Measurements from ENCODE around the gene IL10RB.

Gene IL10RB

DNA sequence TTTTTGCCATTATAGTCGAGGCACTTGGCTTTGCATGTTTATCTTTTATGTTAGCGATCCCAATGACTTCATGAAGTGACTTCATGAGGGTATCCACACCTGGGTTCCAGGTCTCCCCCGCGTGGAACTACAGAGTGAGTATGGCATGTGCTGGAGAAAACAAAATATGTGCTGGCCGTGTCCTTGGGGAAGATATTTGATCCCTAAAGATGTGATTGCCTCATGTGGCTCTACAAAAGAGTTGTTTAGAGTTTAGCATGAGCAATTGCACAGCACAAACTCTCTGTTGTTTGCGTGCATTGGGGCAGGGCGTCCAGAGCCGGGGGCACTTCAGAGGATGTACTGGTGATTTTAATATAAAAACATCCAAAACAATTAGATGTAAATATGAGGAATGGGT, 4.8 kb downstream of the IL10RB start:
- Histone ChIP-seq H3K4me1 (ENCODE audit: control insufficient read depth, low read depth, low read length) (no peaks in the 10 kb centered on the region), H4K8ac (ENCODE audit: low read depth, low read length) (no peak overlapping the region), H3K79me1 (ENCODE audit: low read length) (no peaks in the 10 kb centered on the region), H3K4ac (ENCODE audit: low read depth, low read length) (no peak overlapping the region), H3K4me3 (ENCODE audit: low read length) (no peak overlapping the region), H3K56ac (ENCODE audit: low read length) (no peak overlapping the region), H3K27ac (ENCODE audit: low read depth, low read length) (no peak overlapping the region), H3K79me2 (ENCODE audit: control insufficient read depth, insufficient read depth, low read length) (no peaks in the 10 kb centered on the region), H4K5ac (ENCODE audit: low read length) (no peak overlapping the region), H3K36me3 (ENCODE audit: control insufficient read depth, insufficient read depth, low read length) (no peaks in the 10 kb centered on the region), H2BK120ac (ENCODE audit: low read depth, low read length) (no peak overlapping the region), H3K9ac (ENCODE audit: low read length) (no peak overlapping the region), H3K27me3 (ENCODE audit: insufficient read depth, low read length, poor library complexity) (no peaks in the 10 kb centered on the region), H2BK5ac (ENCODE audit: low read length) (no peak overlapping the region), H3K4me2 (ENCODE audit: low read length) (no peak overlapping the region), H3K18ac (ENCODE audit: low read length) (no peak overlapping the region), H2AK5ac (ENCODE audit: low read length) (no peak overlapping the region), H2BK15ac (replicated peaks; ENCODE audit: low read depth) (no peak overlapping the region), H3K23ac (ENCODE audit: low read length) (no peak overlapping the region)
- no CpG with 5 or more reads among the region's 8 CpGs for WGBS (ENCODE audit: extremely low coverage, insufficient coverage, low lambda C conversion rate)
- no peak for DNase-seq

DNA sequence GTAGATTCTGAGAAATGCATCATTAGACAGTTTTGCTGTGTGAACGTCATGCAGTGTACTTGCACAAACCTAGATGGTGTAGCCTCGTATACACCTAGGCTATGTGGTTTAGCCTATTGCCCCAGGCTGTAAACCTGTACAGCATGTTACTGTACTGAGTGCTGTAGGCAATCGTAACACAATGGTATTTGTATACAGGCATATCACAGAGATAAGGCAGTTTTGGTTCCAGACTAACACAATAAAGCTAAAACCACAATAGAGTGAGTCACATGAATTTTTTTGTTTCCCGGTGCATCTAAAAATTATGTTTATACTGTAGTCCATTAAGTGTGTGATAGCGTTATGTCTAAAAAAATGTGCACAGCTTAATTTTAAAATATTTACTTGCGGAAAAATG, 6.9 kb downstream of the IL10RB start:
- no peak overlapping the region for H3K4me2 ChIP-seq (ENCODE audit: low read length)
- H3K36me3 ChIP-seq (ENCODE audit: control insufficient read depth, insufficient read depth, low read length), result no peaks in the 10 kb centered on the region
- no peaks in the 10 kb centered on the region for H3K27me3 ChIP-seq (ENCODE audit: insufficient read depth, low read length, poor library complexity)
- DNase-seq, result no peak
- no peaks in the 10 kb centered on the region for H3K79me1 ChIP-seq (ENCODE audit: low read length)
- no peak overlapping the region for H3K9ac ChIP-seq (ENCODE audit: low read length)
- H3K18ac ChIP-seq (ENCODE audit: low read length), result no peak overlapping the region
- H3K56ac ChIP-seq (ENCODE audit: low read length), result no peak overlapping the region
- no peak overlapping the region for H4K5ac ChIP-seq (ENCODE audit: low read length)
- no peak overlapping the region for H3K4me3 ChIP-seq (ENCODE audit: low read length)
- no peak overlapping the region for H3K4ac ChIP-seq (ENCODE audit: low read depth, low read length)
- no peak overlapping the region for H2BK15ac ChIP-seq (replicated peaks; ENCODE audit: low read depth)
- H3K79me2 ChIP-seq (ENCODE audit: control insufficient read depth, insufficient read depth, low read length), result no peaks in the 10 kb centered on the region
- H4K8ac ChIP-seq (ENCODE audit: low read depth, low read length), result no peak overlapping the region
- no CpG with 5 or more reads among the region's 6 CpGs for WGBS (ENCODE audit: extremely low coverage, insufficient coverage, low lambda C conversion rate)
- H3K4me1 ChIP-seq (ENCODE audit: control insufficient read depth, low read depth, low read length), result no peaks in the 10 kb centered on the region
- no peak overlapping the region for H3K23ac ChIP-seq (ENCODE audit: low read length)
- no peak overlapping the region for H2BK120ac ChIP-seq (ENCODE audit: low read depth, low read length)
- no peak overlapping the region for H2AK5ac ChIP-seq (ENCODE audit: low read length)
- H2BK5ac ChIP-seq (ENCODE audit: low read length), result no peak overlapping the region
- no peak overlapping the region for H3K27ac ChIP-seq (ENCODE audit: low read depth, low read length)

DNA sequence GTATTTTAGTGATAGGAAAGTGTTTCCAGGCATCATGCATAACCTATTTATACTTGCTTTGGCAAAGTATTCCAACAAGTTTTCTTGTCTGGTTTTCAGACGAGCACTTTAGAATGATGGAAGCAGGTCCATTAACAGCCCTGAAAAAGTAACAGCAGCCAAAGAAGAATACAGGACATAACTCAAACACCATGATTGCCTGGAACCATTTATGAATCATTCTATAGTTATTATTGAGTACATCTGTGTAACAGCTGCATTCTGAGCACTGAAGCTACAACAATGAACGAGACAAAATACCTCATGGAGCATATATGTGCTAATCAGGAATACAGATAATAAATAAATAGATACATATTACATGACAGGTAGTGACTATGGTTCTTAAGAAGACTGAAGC, 12.6 kb downstream of the IL10RB start:
- H3K4ac ChIP-seq (ENCODE audit: low read depth, low read length), result no peak overlapping the region
- no peaks in the 10 kb centered on the region for H3K27me3 ChIP-seq (ENCODE audit: insufficient read depth, low read length, poor library complexity)
- no peak overlapping the region for H3K9ac ChIP-seq (ENCODE audit: low read length)
- no peak for DNase-seq
- H3K4me1 ChIP-seq (ENCODE audit: control insufficient read depth, low read depth, low read length), result no peaks in the 10 kb centered on the region
- H4K8ac ChIP-seq (ENCODE audit: low read depth, low read length), result no peak overlapping the region
- H3K4me2 ChIP-seq (ENCODE audit: low read length), result no peak overlapping the region
- no peak overlapping the region for H4K5ac ChIP-seq (ENCODE audit: low read length)
- H2BK120ac ChIP-seq (ENCODE audit: low read depth, low read length), result no peak overlapping the region
- H3K36me3 ChIP-seq (ENCODE audit: control insufficient read depth, insufficient read depth, low read length), result no peaks in the 10 kb centered on the region
- no peaks in the 10 kb centered on the region for H3K79me1 ChIP-seq (ENCODE audit: low read length)
- no peak overlapping the region for H3K18ac ChIP-seq (ENCODE audit: low read length)
- no peak overlapping the region for H3K23ac ChIP-seq (ENCODE audit: low read length)
- H2AK5ac ChIP-seq (ENCODE audit: low read length), result no peak overlapping the region
- no peak overlapping the region for H2BK15ac ChIP-seq (replicated peaks; ENCODE audit: low read depth)
- no peak overlapping the region for H3K56ac ChIP-seq (ENCODE audit: low read length)
- H3K4me3 ChIP-seq (ENCODE audit: low read length), result no peak overlapping the region
- WGBS (ENCODE audit: extremely low coverage, insufficient coverage, low lambda C conversion rate), result no CpG with 5 or more reads among the region's 2 CpGs
- no peak overlapping the region for H3K27ac ChIP-seq (ENCODE audit: low read depth, low read length)
- H3K79me2 ChIP-seq (ENCODE audit: control insufficient read depth, insufficient read depth, low read length), result no peaks in the 10 kb centered on the region
- H2BK5ac ChIP-seq (ENCODE audit: low read length), result no peak overlapping the region

DNA sequence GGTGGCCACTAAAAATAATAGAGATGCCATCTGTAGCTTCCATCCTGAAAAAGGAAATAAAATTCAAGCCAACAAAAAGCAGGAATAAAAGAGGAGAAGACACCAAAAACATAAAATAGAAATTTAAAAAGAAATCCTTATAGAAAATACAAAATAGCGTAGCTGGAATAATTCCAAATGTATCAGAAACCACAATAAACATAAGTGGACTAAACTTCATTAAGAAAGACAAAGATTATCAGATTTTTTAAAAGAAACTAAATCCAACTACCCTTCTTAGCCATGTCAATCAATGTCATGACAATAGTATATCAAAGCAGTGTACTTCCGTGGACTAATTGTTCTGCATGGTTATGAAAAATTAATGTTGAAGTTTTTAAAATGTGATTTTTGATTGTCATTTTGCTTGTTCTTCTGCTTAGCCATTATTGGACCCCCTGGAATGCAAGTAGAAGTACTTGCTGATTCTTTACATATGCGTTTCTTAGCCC, 13.2 kb downstream of the IL10RB start:
- no peak for DNase-seq
- Histone ChIP-seq H3K4me3 (ENCODE audit: low read length) (no peak overlapping the region), H3K9ac (ENCODE audit: low read length) (no peak overlapping the region), H2BK15ac (replicated peaks; ENCODE audit: low read depth) (no peak overlapping the region), H3K4ac (ENCODE audit: low read depth, low read length) (no peak overlapping the region), H3K27ac (ENCODE audit: low read depth, low read length) (no peak overlapping the region), H2BK120ac (ENCODE audit: low read depth, low read length) (no peak overlapping the region), H3K79me2 (ENCODE audit: control insufficient read depth, insufficient read depth, low read length) (no peaks in the 10 kb centered on the region), H3K23ac (ENCODE audit: low read length) (no peak overlapping the region), H3K18ac (ENCODE audit: low read length) (no peak overlapping the region), H2AK5ac (ENCODE audit: low read length) (no peak overlapping the region), H2BK5ac (ENCODE audit: low read length) (no peak overlapping the region), H3K79me1 (ENCODE audit: low read length) (no peaks in the 10 kb centered on the region), H3K36me3 (ENCODE audit: control insufficient read depth, insufficient read depth, low read length) (no peaks in the 10 kb centered on the region), H3K56ac (ENCODE audit: low read length) (no peak overlapping the region), H4K8ac (ENCODE audit: low read depth, low read length) (no peak overlapping the region), H3K27me3 (ENCODE audit: insufficient read depth, low read length, poor library complexity) (no peaks in the 10 kb centered on the region), H4K5ac (ENCODE audit: low read length) (no peak overlapping the region), H3K4me1 (ENCODE audit: control insufficient read depth, low read depth, low read length) (no peaks in the 10 kb centered on the region), H3K4me2 (ENCODE audit: low read length) (no peak overlapping the region)
- WGBS (ENCODE audit: extremely low coverage, insufficient coverage, low lambda C conversion rate), result no CpG with 5 or more reads among the region's 3 CpGs

DNA sequence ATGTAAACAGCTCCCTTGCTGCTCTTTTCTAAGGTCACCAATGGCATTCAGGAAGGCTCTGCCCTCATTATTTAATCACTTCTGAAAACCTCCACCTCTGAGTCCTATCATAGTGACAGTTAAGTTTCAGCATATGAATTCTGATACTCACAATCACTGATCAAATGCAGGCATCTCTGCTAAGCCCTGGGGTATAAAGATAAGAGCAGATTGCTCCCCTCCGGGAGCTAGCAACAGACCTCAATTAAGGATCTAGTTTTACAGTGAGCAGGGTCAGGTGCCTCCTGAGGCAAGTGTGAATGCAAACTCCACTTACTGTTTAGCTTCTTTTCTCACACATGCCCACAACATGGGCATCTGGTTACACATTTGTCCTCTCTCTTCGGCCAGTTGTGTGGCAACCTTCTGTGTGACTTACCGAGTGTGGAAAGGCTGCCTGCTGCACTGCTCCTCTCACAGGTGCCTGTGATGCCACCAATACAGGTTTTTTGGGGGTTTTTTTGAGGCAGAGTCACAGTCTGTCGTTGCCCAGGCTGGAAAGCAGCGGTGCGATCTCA, 15.0 kb downstream of the IL10RB start:
- H2BK120ac ChIP-seq (ENCODE audit: low read depth, low read length), result no peak overlapping the region
- H3K9ac ChIP-seq (ENCODE audit: low read length), result no peak overlapping the region
- no peak overlapping the region for H4K5ac ChIP-seq (ENCODE audit: low read length)
- H2BK15ac ChIP-seq (replicated peaks; ENCODE audit: low read depth), result no peak overlapping the region
- H3K79me1 ChIP-seq (ENCODE audit: low read length), result no peaks in the 10 kb centered on the region
- no peak overlapping the region for H3K23ac ChIP-seq (ENCODE audit: low read length)
- H2AK5ac ChIP-seq (ENCODE audit: low read length), result no peak overlapping the region
- peak; percentile 67 for DNase-seq
- no peak overlapping the region for H3K18ac ChIP-seq (ENCODE audit: low read length)
- H3K79me2 ChIP-seq (ENCODE audit: control insufficient read depth, insufficient read depth, low read length), result no peaks in the 10 kb centered on the region
- H2BK5ac ChIP-seq (ENCODE audit: low read length), result no peak overlapping the region
- WGBS (ENCODE audit: extremely low coverage, insufficient coverage, low lambda C conversion rate), result no CpG with 5 or more reads among the region's 6 CpGs
- no peaks in the 10 kb centered on the region for H3K4me1 ChIP-seq (ENCODE audit: control insufficient read depth, low read depth, low read length)
- H4K8ac ChIP-seq (ENCODE audit: low read depth, low read length), result no peak overlapping the region
- H3K27ac ChIP-seq (ENCODE audit: low read depth, low read length), result no peak overlapping the region
- no peaks in the 10 kb centered on the region for H3K36me3 ChIP-seq (ENCODE audit: control insufficient read depth, insufficient read depth, low read length)
- no peak overlapping the region for H3K4ac ChIP-seq (ENCODE audit: low read depth, low read length)
- no peak overlapping the region for H3K4me3 ChIP-seq (ENCODE audit: low read length)
- no peak overlapping the region for H3K56ac ChIP-seq (ENCODE audit: low read length)
- H3K4me2 ChIP-seq (ENCODE audit: low read length), result no peak overlapping the region
- no peaks in the 10 kb centered on the region for H3K27me3 ChIP-seq (ENCODE audit: insufficient read depth, low read length, poor library complexity)

DNA sequence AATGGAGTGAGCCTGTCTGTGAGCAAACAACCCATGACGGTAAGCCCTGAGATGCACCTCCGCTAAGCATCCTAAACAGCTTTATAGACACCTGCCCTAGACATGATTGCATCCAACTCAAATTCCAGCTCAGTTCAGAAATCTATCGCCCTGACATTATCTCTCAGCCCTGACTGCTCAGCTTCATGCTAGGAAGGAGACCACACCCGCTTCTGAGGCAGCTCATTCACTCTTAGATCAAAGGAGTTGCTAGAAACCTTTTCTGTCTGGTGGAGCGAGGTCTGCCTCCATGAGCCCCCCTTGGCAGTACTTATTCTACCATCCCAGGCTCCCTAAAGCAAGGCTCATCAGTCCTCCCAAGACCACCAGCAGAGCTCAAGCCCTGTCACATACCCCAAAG, 17.0 kb downstream of the IL10RB start:
- no peak overlapping the region for H2BK5ac ChIP-seq (ENCODE audit: low read length)
- no peak overlapping the region for H3K18ac ChIP-seq (ENCODE audit: low read length)
- H3K36me3 ChIP-seq (ENCODE audit: control insufficient read depth, insufficient read depth, low read length), result no peaks in the 10 kb centered on the region
- no peak for DNase-seq
- no peak overlapping the region for H3K27ac ChIP-seq (ENCODE audit: low read depth, low read length)
- no peak overlapping the region for H3K9ac ChIP-seq (ENCODE audit: low read length)
- no peak overlapping the region for H3K56ac ChIP-seq (ENCODE audit: low read length)
- H2AK5ac ChIP-seq (ENCODE audit: low read length), result no peak overlapping the region
- H3K79me2 ChIP-seq (ENCODE audit: control insufficient read depth, insufficient read depth, low read length), result no peaks in the 10 kb centered on the region
- H3K4me2 ChIP-seq (ENCODE audit: low read length), result no peak overlapping the region
- no peak overlapping the region for H2BK15ac ChIP-seq (replicated peaks; ENCODE audit: low read depth)
- no peaks in the 10 kb centered on the region for H3K4me1 ChIP-seq (ENCODE audit: control insufficient read depth, low read depth, low read length)
- H4K5ac ChIP-seq (ENCODE audit: low read length), result no peak overlapping the region
- H3K27me3 ChIP-seq (ENCODE audit: insufficient read depth, low read length, poor library complexity), result no peaks in the 10 kb centered on the region
- H2BK120ac ChIP-seq (ENCODE audit: low read depth, low read length), result no peak overlapping the region
- H3K4ac ChIP-seq (ENCODE audit: low read depth, low read length), result no peak overlapping the region
- no CpG with 5 or more reads among the region's 5 CpGs for WGBS (ENCODE audit: extremely low coverage, insufficient coverage, low lambda C conversion rate)
- H3K23ac ChIP-seq (ENCODE audit: low read length), result no peak overlapping the region
- H3K4me3 ChIP-seq (ENCODE audit: low read length), result no peak overlapping the region
- no peak overlapping the region for H4K8ac ChIP-seq (ENCODE audit: low read depth, low read length)
- H3K79me1 ChIP-seq (ENCODE audit: low read length), result no peaks in the 10 kb centered on the region

All from mesendoderm (in vitro differentiated cells).